H54 (cell line): ENCODE measurements around the gene VAV3.

Source experiments
- DNase-seq: peaks from one replicate; pipeline ENCODE4 v3.0.0; 2011; ENCODE audit warnings: low spot score, mixed read lengths; ENCODE audit not compliant: insufficient read length
- FAIRE-seq: peaks from 3 replicates; lab custom pipeline; 2011; peaks lifted over from hg19 to GRCh38; lab: Jason Lieb, UNC
- POLR2A ChIP-seq: IDR thresholded peaks from 2 replicates; pipeline ENCODE4 v1.6.1; 2011; ENCODE audit warnings: low read depth, mild to moderate bottlenecking, low read length

The VAV3 gene

GRCh38 chr1:107838056-107838455 lies 126.9 kb downstream of the VAV3 start:
- no peak for TF ChIP-seq POLR2A
- DNase-seq, result no peak
- FAIRE-seq, result no peak

DNA sequence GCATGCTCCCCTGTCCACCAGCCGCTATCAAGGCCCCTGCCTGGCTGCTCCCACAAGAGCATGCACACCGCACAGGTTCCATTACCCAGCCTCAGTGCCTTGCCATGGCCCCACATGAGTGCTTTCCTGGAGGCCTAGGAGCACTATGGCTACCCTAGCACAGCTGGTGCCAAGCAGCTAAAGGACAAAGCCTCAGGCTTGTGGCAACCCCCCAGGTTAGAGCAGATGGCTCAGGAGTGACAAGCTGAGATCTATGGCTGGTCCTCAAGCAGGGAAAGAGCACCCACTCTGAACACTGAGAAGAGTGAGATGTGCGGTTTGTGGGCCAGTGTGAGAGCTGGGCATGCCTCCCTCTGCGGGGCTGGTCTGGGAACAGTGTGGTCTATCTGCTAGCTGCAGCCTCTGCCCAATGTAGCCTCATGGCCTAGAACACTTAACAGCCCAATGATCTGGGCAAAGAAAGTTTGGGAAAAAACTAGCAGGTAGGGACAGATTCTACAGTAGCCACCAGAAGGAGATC lies 129.8 kb downstream of the VAV3 start:
- no peak for TF ChIP-seq POLR2A
- DNase-seq, result no peak
- no peak for FAIRE-seq

- no peak for TF ChIP-seq POLR2A
- DNase-seq (no peak), FAIRE-seq (no peak)
Observed at GRCh38 chr1:107833061-107833460, 131.9 kb downstream of the VAV3 start.

GRCh38 chr1:107831921-107832320 lies 133.1 kb downstream of the VAV3 start:
- DNase-seq (no peak), FAIRE-seq (no peak)
- TF ChIP-seq POLR2A, result no peak

- TF ChIP-seq POLR2A, result no peak
- FAIRE-seq, result no peak
- no peak for DNase-seq
Observed at GRCh38 chr1:107830526-107830925, 134.5 kb downstream of the VAV3 start.

GRCh38 chr1:107830075-107830474 lies 134.9 kb downstream of the VAV3 start:
- FAIRE-seq (no peak), DNase-seq (no peak)
- TF ChIP-seq POLR2A, result no peak

GRCh38 chr1:107829036-107829770 lies 135.8 kb downstream of the VAV3 start:
- FAIRE-seq, result no peak
- TF ChIP-seq POLR2A, result no peak
- DNase-seq, result no peak

GRCh38 chr1:107824946-107825345 lies 140.0 kb downstream of the VAV3 start:
- no peak for FAIRE-seq
- no peak for DNase-seq
- no peak for TF ChIP-seq POLR2A

- TF ChIP-seq POLR2A, result no peak
- FAIRE-seq, result no peak
- DNase-seq, result no peak
Observed at GRCh38 chr1:107821340-107821739, 143.6 kb downstream of the VAV3 start.

DNA sequence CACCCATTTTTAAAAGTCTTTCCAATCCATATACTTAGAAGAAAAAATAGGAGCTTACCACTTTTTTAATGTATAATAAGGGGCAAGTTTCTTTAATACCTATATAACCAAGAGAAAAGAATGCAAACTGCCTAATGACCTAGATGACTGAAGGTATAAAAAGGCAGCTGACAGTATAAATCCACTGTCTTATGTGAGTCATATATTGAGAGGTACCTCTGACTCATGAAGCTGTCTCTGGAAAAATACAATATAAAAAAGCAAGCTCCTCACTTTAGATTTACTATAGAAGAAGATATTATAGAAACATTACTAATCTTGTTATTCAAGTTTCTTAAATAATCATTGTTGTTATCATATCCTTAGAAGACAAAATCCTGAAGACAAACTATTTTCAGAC lies 144.2 kb downstream of the VAV3 start:
- no peak for FAIRE-seq
- DNase-seq, result no peak

DNA sequence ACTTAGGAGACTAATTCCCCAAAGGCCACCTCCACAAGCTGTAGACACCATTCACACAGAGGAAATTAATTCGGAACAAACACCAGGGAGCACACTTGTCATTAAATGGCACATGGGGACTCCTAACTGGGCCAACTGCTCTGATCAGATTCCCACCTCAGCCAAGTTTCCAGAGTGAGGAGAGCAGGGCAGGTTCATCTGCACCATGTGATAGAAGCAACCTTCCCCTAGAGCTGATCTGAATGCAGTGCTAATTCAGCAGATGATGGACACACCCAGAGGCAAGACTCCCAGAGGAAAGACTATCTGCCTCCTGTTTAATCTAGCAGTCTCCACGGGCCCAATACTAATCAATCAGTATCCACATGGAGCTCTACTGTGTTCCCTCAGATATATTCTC lies 147.0 kb downstream of the VAV3 start:
- FAIRE-seq (no peak), DNase-seq (no peak)
- no peak for TF ChIP-seq POLR2A

More for the DNA sequence above, 144.2 kb downstream of the VAV3 start:
- no peak for TF ChIP-seq POLR2A

DNA sequence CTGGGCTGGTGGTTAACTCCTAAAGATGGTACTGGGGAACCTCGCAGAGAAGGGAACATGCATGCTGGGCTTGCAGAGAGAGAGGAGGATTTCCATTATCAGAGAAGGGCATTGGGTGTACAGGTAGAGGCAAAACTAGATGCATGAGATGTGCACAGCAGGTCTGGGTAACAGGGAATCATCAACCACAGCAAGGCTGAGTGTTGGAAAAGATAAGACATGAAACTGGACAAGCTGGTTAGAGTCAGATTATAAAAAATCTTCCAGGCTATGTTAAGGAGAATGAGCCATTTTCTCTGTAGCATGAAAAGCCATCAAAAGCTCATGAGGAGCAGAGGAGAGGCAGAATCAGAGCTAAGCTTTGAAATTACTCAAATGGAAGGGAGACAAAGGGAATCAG lies 147.8 kb downstream of the VAV3 start:
- DNase-seq (no peak), FAIRE-seq (no peak)
- no peak for TF ChIP-seq POLR2A

DNA sequence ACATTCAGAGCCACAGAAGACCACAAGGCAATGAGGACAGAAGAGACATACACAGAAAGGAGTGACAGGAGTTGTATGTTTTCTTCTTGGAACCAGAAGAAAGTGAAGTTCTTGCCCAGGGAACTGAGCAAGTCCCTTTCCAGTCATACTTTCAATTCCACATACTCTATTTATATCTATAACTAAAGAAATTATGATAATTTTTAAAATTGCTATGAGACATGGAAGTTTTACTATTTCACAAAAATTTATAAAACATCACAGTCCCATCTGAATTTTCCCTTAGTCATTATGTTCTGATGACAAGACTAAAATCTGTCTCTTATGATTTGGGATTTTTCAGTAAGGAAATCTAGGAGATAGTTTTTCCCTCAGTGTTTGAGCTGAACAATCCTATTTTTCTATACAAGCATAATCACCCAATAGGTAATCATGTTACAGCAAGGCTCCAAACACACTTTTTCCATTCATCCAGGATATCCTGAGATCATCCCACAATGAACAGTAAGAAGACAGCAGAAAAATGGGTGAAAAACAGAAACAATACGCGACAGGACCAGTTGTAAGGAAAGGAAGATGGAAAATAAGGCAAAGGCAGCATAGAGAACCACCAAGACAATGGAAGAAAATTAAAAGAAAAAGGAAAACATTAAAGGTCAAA lies 154.6 kb downstream of the VAV3 start:
- FAIRE-seq, result no peak
- no peak for TF ChIP-seq POLR2A
- DNase-seq, result no peak

DNA sequence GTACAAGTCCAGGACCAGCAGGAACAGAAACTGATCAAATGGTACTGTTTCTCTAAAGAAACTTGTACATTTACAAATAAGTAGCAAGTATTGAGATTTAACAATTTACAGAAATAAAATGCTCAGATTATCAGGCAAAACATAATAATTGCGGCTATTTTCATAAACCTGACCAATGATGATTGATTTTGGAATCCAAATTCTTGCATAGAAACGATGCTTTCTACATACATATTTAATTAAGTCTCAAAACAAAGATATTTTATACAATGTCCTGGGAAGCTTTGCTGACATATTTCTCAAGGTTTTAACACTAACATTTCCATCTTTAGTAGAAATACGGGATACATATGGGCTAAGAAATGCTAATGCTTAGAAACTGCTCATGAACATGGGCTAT lies 157.1 kb downstream of the VAV3 start:
- no peak for TF ChIP-seq POLR2A

DNA sequence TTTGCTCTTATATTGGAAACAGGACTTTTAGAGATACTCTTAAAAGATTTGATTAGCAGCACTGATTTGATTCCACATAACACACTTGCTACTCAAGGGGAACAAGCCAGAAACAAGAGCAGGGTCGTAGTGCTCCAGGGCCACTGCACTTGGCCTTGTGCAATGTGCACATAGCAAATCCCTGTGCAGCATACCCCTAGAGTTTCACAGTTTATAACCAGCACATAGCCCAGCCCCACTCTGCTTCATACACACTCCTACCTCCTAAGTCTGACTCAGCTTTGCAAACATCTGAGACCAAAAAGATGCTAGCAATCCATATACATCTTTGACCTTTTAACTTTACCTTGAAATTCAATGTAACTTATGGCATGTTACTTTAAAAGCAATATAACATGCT lies 157.6 kb downstream of the VAV3 start:
- DNase-seq, result no peak
- no peak for FAIRE-seq
- no peak for TF ChIP-seq POLR2A

More for the DNA sequence above, 157.1 kb downstream of the VAV3 start:
- FAIRE-seq (no peak), DNase-seq (no peak)
